ENCODE measurements around the gene RIN3. TPM values are rescaled to one million over a fixed set of nuclear protein-coding genes. Genes with fewer than 3 reads are reported as not detected.

RIN3 gene
- total RNA-seq, 2 experiments from 2014 or later: 15.8 to 16.0 TPM

GRCh38 chr14:92694807-92695206 is 181.2 kb downstream of the RIN3 start:
- Mint-ChIP-seq H3K9me3 (no peaks in the 10 kb centered on the region), H3K36me3 (ENCODE audit: low read depth) (no peaks in the 10 kb centered on the region), H3K27ac (no peak overlapping the region), H3K4me3 (no peak overlapping the region), H3K4me1 (ENCODE audit: low read depth) (peaks cover 30% of the 10 kb centered on the region), H3K27me3 (ENCODE audit: low read depth) (no peaks in the 10 kb centered on the region)
- DNase-seq: no peak
- CTCF ChIA-PET: interaction anchor here (1.1 to 1.2 kb wide), 2 partner anchors 13 to 22 kb away, joined by 3 to 6 read pairs; no protein-coding TSS in a partner anchor
- intact Hi-C loops (cut with micrococcal nuclease): no loop called here

- CTCF ChIA-PET: interaction anchor here (0.7 to 1.2 kb wide), 3 partner anchors 13 to 23 kb away, joined by 3 to 6 read pairs (median 3); no protein-coding TSS in a partner anchor
- Mint-ChIP-seq H3K4me1 (ENCODE audit: low read depth) (peaks cover 30% of the 10 kb centered on the region), H3K36me3 (ENCODE audit: low read depth) (no peaks in the 10 kb centered on the region), H3K27me3 (ENCODE audit: low read depth) (no peaks in the 10 kb centered on the region), H3K4me3 (no peak overlapping the region), H3K9me3 (no peaks in the 10 kb centered on the region), H3K27ac (no peak overlapping the region)
- intact Hi-C loops (cut with micrococcal nuclease): no loop called here
- DNase-seq: no peak
Measured at GRCh38 chr14:92695562-92695961, 182.0 kb downstream of the RIN3 start.

GRCh38 chr14:92696366-92696765 is 182.8 kb downstream of the RIN3 start:
- DNase-seq: no peak
- no peak overlapping the region for H3K27ac Mint-ChIP-seq
- no peaks in the 10 kb centered on the region for H3K36me3 Mint-ChIP-seq (ENCODE audit: low read depth)
- H3K9me3 Mint-ChIP-seq: no peaks in the 10 kb centered on the region
- H3K27me3 Mint-ChIP-seq (ENCODE audit: low read depth): no peaks in the 10 kb centered on the region
- peaks cover 30% of the 10 kb centered on the region for H3K4me1 Mint-ChIP-seq (ENCODE audit: low read depth)
- H3K4me3 Mint-ChIP-seq: no peak overlapping the region
- CTCF ChIA-PET: no interaction called here
- intact Hi-C loops (cut with micrococcal nuclease): no loop called here

GRCh38 chr14:92698393-92698792 is 184.8 kb downstream of the RIN3 start:
- H3K36me3 Mint-ChIP-seq (ENCODE audit: low read depth): no peaks in the 10 kb centered on the region

GRCh38 chr14:92701826-92702225 is 188.2 kb downstream of the RIN3 start:
- no peak for DNase-seq
- intact Hi-C loops (cut with micrococcal nuclease): no loop called here
- H3K4me3 Mint-ChIP-seq: no peak overlapping the region
- no peaks in the 10 kb centered on the region for H3K27me3 Mint-ChIP-seq (ENCODE audit: low read depth)
- peaks cover 2% of the 10 kb centered on the region for H3K36me3 Mint-ChIP-seq (ENCODE audit: low read depth)
- H3K9me3 Mint-ChIP-seq: no peaks in the 10 kb centered on the region
- no peaks in the 10 kb centered on the region for H3K4me1 Mint-ChIP-seq (ENCODE audit: low read depth)
- no peak overlapping the region for H3K27ac Mint-ChIP-seq
- CTCF ChIA-PET: interaction anchor here (1.8 kb wide), 1 partner anchor 12 kb away, joined by 4 read pairs; no protein-coding TSS in a partner anchor

More at GRCh38 chr14:92698393-92698792, 184.8 kb downstream of the RIN3 start:
- no peaks in the 10 kb centered on the region for H3K9me3 Mint-ChIP-seq
- no peak overlapping the region for H3K27ac Mint-ChIP-seq
- H3K4me1 Mint-ChIP-seq (ENCODE audit: low read depth): peaks cover 19% of the 10 kb centered on the region
- CTCF ChIA-PET: interaction anchor here (0.6 to 0.9 kb wide), 3 partner anchors 86 to 482 kb away, joined by 3 read pairs; no protein-coding TSS in a partner anchor
- DNase-seq: no peak
- intact Hi-C loops (cut with micrococcal nuclease): no loop called here
- no peak overlapping the region for H3K4me3 Mint-ChIP-seq
- no peaks in the 10 kb centered on the region for H3K27me3 Mint-ChIP-seq (ENCODE audit: low read depth)

GRCh38 chr14:92702441-92702918 is 188.9 kb downstream of the RIN3 start:
- CTCF ChIA-PET: interaction anchor here (1.6 kb wide), 1 partner anchor 21 kb away, joined by 4 read pairs; no protein-coding TSS in a partner anchor
- intact Hi-C loops (cut with micrococcal nuclease): no loop called here
- no peaks in the 10 kb centered on the region for H3K4me1 Mint-ChIP-seq (ENCODE audit: low read depth)
- H3K9me3 Mint-ChIP-seq: no peaks in the 10 kb centered on the region
- H3K27ac Mint-ChIP-seq: no peak overlapping the region
- no peak overlapping the region for H3K4me3 Mint-ChIP-seq
- H3K27me3 Mint-ChIP-seq (ENCODE audit: low read depth): no peaks in the 10 kb centered on the region
- no peak for DNase-seq
- peaks cover 2% of the 10 kb centered on the region for H3K36me3 Mint-ChIP-seq (ENCODE audit: low read depth)

GRCh38 chr14:92703516-92703915 is 189.9 kb downstream of the RIN3 start:
- CTCF ChIA-PET: interaction anchor here (1.6 kb wide), 1 partner anchor 22 kb away, joined by 4 read pairs; no protein-coding TSS in a partner anchor
- no peaks in the 10 kb centered on the region for H3K27me3 Mint-ChIP-seq (ENCODE audit: low read depth)
- peaks cover 2% of the 10 kb centered on the region for H3K36me3 Mint-ChIP-seq (ENCODE audit: low read depth)
- no peak overlapping the region for H3K27ac Mint-ChIP-seq
- DNase-seq: no peak
- no peaks in the 10 kb centered on the region for H3K9me3 Mint-ChIP-seq
- intact Hi-C loops (cut with micrococcal nuclease): no loop called here
- H3K4me3 Mint-ChIP-seq: no peak overlapping the region
- no peaks in the 10 kb centered on the region for H3K4me1 Mint-ChIP-seq (ENCODE audit: low read depth)

GRCh38 chr14:92704036-92704804 is 190.6 kb downstream of the RIN3 start:
- Mint-ChIP-seq H3K36me3 (ENCODE audit: low read depth) (peaks cover 2% of the 10 kb centered on the region), H3K9me3 (no peaks in the 10 kb centered on the region), H3K4me3 (no peak overlapping the region), H3K4me1 (ENCODE audit: low read depth) (no peaks in the 10 kb centered on the region), H3K27me3 (ENCODE audit: low read depth) (no peaks in the 10 kb centered on the region), H3K27ac (no peak overlapping the region)
- DNase-seq: no peak
- intact Hi-C loops (cut with micrococcal nuclease): no loop called here
- CTCF ChIA-PET: interaction anchor here (1.6 kb wide), 1 partner anchor 22 kb away, joined by 4 read pairs; no protein-coding TSS in a partner anchor

- intact Hi-C loops (cut with micrococcal nuclease): no loop called here
Measured at GRCh38 chr14:92704821-92705220, 191.2 kb downstream of the RIN3 start.

GRCh38 chr14:92706386-92706785 is 192.8 kb downstream of the RIN3 start:
- DNase-seq: no peak
- no peaks in the 10 kb centered on the region for H3K9me3 Mint-ChIP-seq
- peaks cover 2% of the 10 kb centered on the region for H3K36me3 Mint-ChIP-seq (ENCODE audit: low read depth)
- H3K27me3 Mint-ChIP-seq (ENCODE audit: low read depth): no peaks in the 10 kb centered on the region
- CTCF ChIA-PET: interaction anchor here (0.6 kb wide), 1 partner anchor 172 kb away, joined by 8 read pairs; no protein-coding TSS in a partner anchor
- no peak overlapping the region for H3K4me3 Mint-ChIP-seq
- H3K4me1 Mint-ChIP-seq (ENCODE audit: low read depth): no peaks in the 10 kb centered on the region
- intact Hi-C loops (cut with micrococcal nuclease): no loop called here
- H3K27ac Mint-ChIP-seq: no peak overlapping the region

More at GRCh38 chr14:92704821-92705220, 191.2 kb downstream of the RIN3 start:
- Mint-ChIP-seq H3K4me3 (no peak overlapping the region), H3K4me1 (ENCODE audit: low read depth) (no peaks in the 10 kb centered on the region), H3K36me3 (ENCODE audit: low read depth) (peaks cover 2% of the 10 kb centered on the region), H3K27me3 (ENCODE audit: low read depth) (no peaks in the 10 kb centered on the region), H3K27ac (no peak overlapping the region), H3K9me3 (no peaks in the 10 kb centered on the region)
- DNase-seq: no peak
- CTCF ChIA-PET: no interaction called here

- DNase-seq: no peak
- CTCF ChIA-PET: interaction anchor here (0.5 to 1.3 kb wide), 4 partner anchors 17 to 598 kb away, joined by 3 read pairs; no protein-coding TSS in a partner anchor
- H3K27ac Mint-ChIP-seq: no peak overlapping the region
- H3K27me3 Mint-ChIP-seq (ENCODE audit: low read depth): no peaks in the 10 kb centered on the region
- H3K4me3 Mint-ChIP-seq: no peak overlapping the region
- no peaks in the 10 kb centered on the region for H3K9me3 Mint-ChIP-seq
- intact Hi-C loops (cut with micrococcal nuclease): no loop called here
- H3K36me3 Mint-ChIP-seq (ENCODE audit: low read depth): peaks cover 2% of the 10 kb centered on the region
- no peaks in the 10 kb centered on the region for H3K4me1 Mint-ChIP-seq (ENCODE audit: low read depth)
Measured at GRCh38 chr14:92709340-92710000, 195.9 kb downstream of the RIN3 start.

- H3K4me1 Mint-ChIP-seq (ENCODE audit: low read depth): no peaks in the 10 kb centered on the region
- H3K4me3 Mint-ChIP-seq: no peak overlapping the region
- intact Hi-C loops (cut with micrococcal nuclease): no loop called here
- CTCF ChIA-PET: interaction anchor here (0.7 to 1.3 kb wide), 3 partner anchors 17 to 78 kb away, joined by 3 read pairs; no protein-coding TSS in a partner anchor
- no peak for DNase-seq
- H3K9me3 Mint-ChIP-seq: no peaks in the 10 kb centered on the region
- no peaks in the 10 kb centered on the region for H3K27me3 Mint-ChIP-seq (ENCODE audit: low read depth)
- H3K36me3 Mint-ChIP-seq (ENCODE audit: low read depth): peaks cover 2% of the 10 kb centered on the region
- H3K27ac Mint-ChIP-seq: no peak overlapping the region
Measured at GRCh38 chr14:92710001-92710341, 196.4 kb downstream of the RIN3 start.

Data from activated naive CD4-positive, alpha-beta T cell treated with anti-CD3 and anti-CD28 coated beads for 36 hours (primary cell).